Stimulated activated CD4-positive, alpha-beta T cell treated with anti-CD3 and anti-CD28 coated beads, Interleukin-12 subunit alpha, Interleukin-12 subunit beta, amount 100 ng/mL, for 24 hours (primary cell): ENCODE data around the gene STRA8.
"Not testable (repeated sequence)": the region's sequence is repeated elsewhere in the genome, so short reads cannot be mapped to it uniquely, and the experiment has no call there.

ENCODE experiments used
- DNase-seq, 2 experiments: peaks; one replicate each; pipeline ENCODE4 v3.0.0-alpha.2; 2020; ENCODE audit warnings: low read depth in 2 of 2

STRA8 gene

DNA sequence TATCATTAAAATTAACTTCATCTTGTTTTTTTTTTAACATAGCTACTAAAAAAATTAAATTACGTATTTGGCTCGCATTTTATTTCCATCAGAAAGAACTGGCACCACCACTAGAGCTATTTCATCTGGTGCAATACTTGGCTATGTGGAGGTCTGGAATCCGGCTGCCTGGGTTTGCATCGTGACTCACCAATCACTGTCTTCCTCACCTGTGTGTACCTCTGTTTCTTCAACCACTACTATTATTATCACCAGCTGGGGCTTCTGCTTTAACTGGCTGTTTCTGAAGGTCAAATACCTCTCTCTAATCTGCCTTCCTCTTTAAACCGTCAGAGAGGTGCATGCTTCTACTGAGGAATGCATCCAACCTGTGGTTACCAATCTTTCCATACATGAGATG is 28.8 kb upstream of the STRA8 start:
- DNase-seq = no peak

DNA sequence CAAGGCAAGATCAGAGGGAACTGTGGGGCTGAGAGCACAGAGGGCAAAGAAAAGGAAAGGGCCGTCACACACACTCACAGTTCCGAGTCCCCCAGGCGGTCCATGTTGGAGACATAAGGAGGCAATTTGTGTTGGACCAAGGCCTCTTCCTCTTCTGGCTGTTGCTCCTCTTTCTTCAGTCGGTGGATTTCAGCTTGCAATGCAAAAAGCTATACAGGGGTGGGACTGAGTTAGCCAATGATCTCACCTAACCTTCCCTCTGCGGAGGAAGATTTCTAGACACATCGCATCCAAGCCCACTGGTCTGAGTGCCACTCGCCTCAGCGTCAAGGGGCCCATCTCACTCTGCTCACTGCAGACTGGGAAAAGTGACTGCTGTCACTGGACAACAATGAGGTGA is 27.8 kb upstream of the STRA8 start:
- DNase-seq = no peak

DNA sequence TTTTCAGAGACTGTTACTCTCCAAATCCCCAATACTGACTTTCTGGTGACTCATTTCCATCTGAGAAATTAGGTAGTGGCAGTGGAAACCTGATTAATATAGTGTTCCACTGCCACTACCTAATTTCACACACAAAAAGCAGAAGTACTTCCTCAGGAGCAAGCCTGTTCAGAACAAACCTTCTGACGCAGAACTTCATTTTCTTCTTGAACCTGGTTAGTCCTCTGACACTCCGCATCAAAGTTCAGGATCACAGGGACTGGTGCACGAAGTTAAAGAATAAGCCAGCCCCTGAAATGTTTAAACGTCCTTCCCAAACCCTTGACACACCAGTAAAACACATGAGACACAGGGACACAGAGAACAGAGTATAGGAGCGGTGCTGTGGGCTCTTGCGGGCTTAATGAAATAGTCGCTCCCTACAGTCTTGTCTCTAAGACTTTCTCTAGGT is 26.7 kb upstream of the STRA8 start:
- no peak for DNase-seq

DNA sequence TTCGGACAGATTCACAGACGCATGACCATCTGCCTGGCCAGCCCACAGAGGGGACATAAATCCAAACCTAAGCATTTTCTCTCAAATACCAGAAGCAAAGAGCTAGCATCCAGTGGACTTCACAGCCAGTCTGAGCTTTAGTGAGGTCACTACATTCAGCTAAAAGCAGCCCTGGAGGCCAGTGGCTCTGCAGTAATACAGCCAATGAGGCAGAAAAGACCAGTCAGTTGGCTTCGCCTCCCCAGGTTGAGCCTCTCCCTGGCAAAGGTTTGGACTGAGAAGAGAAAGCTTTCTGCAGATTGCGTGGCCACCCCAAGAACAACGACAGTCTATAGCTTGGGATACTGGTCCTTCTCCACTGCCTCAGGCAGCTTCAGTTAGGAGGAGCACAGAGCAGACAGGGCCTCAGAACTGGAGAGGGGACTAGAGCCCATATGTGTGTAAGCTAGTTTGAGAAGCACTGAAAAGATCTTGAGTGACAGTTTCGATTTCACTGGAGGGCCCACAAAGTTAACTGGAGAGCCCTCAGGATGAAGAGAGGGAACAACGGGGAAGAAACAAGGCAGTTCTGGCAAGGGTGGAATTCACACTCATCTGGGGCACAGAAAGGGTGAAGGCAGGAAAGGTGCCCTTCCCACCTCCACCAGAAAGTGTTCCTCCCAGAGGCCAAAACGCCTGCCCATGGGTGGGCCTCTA is 26.1 kb upstream of the STRA8 start:
- DNase-seq = no peak

DNA sequence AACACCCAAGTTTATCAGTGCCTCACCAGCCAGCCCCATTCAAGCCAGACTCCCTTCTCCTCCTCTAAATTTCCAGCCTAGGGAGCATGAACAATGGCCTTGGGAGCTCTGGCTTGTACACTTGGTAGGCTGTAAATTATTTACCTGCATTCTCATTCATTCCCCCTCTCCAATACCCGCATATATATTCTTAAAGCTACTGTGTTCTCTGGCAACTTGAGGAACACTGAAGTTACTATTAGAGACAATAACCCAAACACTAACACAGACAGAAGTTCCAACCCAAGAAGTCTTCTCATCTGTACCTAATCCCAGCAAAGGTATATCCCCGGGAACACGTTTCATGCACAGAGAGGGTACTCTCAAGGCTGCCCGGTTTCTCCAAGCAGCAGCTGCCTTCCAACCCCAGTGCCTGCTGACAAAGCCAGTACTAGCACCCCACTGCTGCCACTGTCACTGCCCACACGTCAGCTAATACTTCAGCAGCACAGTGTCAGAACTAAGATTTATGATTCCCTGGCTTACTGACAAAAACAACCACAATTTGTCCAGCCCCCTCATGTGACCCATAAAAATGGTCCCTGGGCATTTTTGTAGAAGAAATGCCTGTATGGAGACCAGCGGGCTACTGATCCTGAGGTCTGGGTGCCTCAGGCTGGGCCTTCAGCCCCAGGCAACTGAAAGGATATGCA is 25.4 kb upstream of the STRA8 start:
- DNase-seq = no peak

DNA sequence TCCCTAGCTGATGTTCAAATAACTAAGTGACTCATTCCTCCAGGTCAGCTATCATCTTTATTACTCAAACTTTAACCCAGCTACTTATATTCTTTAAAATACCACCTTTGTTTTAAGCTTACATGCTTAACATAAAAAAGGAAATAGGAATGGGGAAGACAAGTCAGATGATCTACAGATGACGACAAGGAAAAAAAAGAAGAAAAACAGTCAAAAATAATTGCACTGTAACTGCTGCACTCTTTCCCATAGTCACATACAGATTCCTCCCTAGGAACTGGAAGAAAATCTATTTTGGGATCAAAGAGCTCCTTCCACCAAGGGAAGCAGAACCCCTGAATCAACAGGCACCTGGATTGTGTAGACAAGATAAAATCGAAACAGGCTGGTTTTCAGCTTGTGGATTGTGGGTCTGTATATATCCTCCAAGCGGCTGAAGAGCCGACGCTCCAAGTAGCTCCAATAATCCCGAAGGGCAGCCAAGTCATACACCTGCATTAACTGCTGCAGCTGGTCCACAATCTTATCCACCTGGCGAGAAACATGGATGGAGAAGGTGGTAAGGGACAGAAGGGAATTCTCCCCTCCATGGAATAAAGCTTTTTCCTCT is 24.3 kb upstream of the STRA8 start:
- no peak for DNase-seq

DNA sequence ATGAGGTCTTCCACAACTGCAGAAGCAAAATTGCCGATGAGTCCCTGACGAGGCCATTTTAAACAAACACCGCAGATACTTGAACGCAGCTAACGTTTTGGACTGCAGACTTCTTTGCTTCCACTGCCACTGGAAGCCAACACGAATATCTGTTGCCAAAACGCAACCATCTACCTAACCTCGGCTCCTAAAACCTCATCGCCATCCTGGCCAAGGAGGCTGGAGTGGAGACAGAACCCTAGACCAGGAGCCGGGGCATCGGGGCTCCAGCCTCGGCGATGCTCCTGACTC is 22.8 kb upstream of the STRA8 start:
- no peak for DNase-seq

DNA sequence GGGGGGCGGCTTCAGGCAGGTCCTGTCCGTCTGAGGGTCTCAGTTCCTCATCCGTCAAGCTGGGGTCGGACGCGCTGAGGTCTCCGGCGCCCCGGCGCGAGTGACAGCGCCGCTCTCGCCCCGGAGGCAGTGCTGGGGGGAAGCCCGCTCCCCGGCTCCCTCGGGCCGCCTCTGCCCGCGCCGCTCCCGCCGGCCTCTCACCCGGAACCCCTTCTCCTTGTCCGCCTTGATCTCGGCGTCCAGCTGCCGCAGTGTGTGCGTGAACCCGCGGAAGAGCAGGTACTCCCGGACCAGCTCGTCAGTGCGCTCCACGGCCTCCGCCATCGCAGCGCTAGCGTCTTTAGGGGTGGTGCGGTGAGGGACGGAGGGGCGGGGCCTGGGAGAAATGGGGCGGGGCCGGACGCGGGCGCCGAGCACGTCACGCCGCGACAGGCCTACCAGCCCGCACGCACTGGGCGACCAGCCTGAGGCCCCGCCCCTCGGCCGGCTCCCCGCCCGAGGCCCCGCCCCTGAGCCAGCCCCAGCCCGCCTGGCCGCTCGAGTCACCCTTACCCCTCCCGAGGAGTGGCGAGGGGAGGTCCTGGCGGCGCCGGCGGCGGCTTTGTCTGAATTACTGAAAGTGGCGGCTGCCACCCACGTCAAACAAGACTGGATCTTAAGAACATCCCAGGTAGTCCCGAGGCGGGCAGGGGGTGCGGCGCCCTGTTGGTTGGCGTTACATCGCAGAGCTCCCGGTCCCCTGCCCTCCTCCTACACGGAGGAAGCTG is 22.3 kb upstream of the STRA8 start, which contains the start of gene WDR91:
WDR91 (minus strand) TSS at position 348 of the 767 bp plus-strand sequence; CDS start at position 324, 24 bp downstream.
- DNase-seq = peak; percentile 93 to 96

DNA sequence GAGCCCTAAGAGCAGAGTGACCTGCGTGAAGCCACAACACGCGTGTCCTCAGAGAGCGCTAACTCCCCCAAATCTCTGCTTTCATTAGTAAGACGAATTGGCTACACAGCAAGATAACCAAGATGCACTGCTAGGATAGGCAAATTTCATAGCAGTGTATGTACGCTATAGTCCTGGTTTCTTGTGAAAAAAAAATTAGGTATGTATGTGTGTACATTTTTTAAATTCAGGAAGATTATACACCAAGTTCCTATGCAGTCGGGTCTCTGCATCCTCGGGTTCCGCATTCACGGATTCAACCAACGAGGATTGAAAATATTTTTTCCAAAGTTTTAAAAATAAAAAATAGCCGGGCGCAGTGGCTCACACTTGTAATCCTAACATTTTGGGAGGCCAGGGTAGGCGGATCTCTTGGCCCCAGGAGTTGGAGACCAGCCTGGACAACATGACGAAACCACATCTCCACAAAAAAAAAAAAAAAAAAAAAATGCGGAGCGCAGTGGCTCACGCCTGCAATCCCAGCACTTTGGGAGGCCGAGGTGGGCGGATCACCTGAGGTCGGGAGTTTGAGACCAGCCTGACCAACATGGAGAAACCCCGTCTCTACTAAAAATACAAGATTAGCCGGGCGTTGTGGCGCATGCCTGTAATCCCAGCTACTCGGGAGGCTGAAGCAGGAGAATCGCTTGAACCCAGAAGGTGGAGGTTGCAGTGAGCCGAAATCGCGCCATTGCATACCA is 21.5 kb upstream of the STRA8 start:
- DNase-seq = not testable (repeated sequence)

DNA sequence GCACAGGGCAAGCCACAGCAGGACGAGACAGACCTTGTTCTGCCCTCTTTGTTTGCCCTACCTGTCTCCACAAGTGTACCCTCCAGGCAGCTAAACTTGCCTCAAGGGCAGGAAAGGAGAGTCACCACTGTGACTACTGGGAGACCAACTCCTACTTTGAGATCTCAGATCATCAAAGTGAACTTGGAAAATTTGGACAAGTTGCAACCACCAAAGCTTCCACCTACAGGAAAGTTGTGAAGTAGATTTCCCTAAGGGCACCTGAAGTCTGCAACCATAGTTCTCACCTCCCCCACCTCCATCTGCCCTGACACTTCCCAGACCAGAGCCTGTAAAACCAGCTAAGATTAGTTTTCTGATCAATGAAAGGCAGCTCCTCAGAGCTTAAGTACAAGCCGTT is 19.8 kb upstream of the STRA8 start:
- DNase-seq = no peak

DNA sequence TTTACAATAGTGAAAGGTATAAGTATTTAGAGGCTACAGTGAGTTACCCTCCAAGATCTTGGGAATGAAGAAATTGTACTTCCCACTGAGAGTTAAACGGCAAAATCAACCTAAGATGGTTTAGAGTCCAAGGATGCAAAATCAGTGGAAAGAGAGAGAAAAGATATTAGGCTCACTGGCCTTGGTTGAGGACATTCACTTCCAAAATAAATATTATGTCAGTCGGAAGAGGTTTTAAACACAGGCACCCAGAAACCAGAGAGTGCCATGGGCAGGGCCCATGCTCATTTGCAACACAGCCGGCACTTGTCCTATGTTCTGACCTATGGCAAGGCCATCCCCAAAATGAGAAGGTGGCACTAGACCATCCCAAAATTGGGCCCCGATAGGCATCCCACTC is 18.5 kb upstream of the STRA8 start:
- no peak for DNase-seq

DNA sequence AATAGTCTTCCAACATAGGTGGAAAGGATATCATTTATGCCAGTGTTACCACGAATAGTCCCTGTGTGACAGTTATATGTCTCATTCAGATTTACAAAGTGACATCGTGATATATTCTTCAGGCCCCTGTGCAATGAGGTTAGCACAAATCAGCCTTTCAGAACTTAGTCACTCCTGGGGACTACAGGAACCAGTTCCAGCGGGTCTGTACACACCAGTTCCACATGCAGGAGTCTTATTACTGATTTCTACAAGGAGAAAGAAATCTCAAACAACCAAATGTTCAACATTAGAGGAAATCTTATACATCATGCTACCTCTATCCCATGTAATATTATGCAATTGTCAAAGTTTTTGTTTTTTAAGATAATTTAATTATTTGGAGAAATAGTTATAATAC is 17.9 kb upstream of the STRA8 start:
- no peak for DNase-seq

DNA sequence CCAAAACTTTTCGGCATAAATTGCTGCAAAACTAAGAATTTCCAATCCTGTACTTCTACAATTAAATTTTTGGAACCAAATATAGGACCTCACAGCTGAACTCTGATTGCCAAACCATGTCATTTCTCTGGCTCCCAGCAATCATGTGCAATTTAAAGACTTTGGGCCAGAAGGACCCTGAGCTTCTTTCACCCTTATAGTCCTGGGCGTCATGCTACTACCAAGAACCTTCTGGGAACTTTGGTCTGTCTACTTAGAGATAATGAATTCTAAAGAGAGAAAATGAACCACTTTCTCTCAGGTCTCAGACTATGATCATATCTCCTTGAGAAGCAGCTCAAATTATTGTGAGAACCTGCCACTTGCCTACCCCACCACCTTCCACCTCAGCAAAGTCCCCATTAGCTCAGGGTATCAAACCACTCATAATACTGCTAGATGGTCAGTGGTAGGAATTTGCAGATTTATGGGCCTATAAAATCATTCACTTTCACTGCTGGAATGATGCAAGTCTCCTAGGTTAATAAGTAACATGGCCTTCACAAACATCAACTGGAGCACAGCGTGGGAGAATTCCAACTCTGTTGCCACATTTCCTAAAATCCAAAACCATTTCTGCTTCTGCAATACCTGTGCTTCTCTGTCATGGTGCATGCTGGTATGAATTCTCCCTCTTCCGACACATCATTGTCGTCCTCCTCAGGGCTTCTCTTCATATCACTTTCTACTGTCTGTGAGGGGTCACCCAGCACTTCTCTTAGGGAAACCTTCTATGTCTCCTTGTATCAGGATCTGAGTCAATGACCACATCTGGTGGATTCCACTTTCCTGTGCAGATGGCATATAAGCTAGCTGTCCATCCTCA is 15.8 kb upstream of the STRA8 start:
- DNase-seq = no peak

DNA sequence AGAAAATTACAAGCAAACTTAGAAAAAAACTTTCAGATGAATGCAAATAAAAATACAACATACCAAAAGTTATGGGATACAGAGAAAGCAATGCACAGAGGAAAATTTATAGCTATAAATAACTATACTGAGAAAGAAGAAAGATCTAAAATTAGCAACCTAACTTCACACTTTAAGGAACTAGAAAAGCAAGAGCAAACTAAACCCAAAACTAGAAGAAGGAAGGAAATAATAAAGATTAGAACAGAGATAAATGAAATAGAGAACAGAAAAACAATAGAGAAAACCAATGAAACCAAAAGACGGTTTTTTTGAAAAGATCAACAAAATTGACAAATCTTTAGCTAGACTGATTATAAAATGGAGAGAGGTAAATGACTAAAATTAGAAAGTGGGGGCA is 9.6 kb upstream of the STRA8 start:
- no peak for DNase-seq

DNA sequence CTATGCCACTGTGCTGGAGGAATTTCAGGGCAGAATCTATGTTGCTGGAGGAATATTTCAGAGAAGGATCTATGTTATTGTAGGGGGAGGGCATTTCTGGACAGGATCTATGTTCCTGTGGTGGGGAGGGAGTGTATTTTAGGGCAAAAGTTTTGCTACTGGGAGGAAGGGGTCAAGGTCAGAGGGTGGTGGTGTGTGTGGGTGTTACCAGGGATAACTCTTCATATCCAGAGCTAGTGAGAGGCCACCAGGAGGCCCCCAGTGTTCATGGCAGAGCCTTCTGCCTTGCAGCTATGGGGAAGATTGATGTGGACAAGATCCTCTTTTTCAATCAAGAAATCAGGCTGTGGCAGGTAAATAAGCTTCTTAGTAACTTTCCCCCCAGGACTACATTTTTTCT is 2.0 kb upstream of the STRA8 start:
- no peak for DNase-seq

DNA sequence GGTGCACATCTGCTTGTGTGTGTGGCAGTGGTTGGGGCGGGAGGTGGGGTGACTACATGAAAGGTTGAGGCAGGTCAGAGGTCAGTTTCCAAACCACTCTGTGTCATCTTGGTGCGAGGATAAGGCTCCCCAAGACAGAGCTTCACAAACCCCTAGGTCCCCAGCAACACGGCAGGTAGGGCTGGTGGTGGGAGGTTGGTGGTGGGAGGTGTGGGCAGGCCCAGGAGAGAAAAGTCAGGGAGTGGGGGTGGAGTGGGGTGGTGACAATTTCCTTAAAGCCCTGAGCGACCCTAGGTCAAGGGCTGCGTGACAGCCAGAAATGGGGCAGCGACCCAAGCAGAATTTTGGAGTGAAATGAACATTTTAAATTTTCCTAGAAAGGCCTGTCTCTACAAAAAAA is 1.6 kb upstream of the STRA8 start:
- DNase-seq = no peak

DNA sequence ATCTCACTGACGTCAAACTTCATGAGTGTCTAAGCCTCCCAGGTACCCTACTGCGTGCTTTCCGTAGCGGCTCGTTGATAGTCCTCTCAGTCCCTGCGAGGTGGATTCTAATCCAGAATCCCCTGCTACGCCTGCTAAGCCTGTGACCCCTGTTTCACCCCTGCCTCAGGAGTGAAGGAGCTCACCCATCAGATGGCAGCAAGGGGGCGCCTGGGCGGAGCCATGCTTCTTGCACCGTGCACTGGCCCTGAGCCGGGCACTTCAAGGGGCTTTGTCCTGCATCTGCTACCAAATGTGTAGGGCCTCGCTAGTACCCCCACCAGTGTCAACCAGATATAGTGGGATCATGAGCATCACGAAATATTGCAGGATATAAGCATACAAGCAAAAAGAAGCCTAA is 918 bp upstream of the STRA8 start:
- no peak for DNase-seq

DNA sequence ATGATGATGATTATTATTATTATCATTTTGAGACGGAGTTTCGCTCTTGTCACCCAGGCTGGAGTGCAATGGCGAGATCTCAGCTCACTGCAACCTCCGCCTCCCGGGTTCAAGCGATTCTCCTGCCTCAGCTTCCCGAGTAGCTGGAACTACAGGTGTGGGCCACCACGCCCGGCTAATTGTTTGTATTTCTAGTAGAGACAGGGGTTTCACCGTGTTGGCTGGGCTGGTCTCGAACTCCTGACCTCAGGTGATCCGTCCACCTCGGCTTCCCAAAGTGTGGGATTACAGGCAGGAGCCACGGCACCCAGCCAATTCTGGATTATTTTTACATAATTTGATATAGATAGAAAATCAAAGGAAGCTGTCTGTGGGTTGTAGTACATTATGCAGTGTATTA is 457 bp downstream of the STRA8 start:
- not testable (repeated sequence) for DNase-seq

DNA sequence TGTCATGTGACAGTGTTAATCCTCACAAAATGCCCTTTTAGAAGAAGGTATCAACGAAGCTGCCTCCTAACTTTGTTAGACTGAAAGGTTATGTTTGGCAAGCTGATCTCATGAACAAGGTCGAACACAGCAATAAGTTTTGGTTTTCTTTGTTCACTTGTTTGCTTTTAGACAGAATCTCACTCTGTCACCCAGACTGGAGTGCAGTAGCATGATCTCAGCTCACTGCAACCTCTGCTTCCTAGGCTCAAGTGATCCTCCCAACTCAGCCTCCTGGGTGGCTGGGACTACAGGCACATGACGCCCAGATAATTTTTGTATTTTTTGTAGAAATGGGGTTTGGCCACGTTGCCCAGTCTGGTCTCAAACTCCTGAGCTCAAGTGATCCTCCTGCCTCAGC is 1.1 kb downstream of the STRA8 start:
- no peak for DNase-seq

DNA sequence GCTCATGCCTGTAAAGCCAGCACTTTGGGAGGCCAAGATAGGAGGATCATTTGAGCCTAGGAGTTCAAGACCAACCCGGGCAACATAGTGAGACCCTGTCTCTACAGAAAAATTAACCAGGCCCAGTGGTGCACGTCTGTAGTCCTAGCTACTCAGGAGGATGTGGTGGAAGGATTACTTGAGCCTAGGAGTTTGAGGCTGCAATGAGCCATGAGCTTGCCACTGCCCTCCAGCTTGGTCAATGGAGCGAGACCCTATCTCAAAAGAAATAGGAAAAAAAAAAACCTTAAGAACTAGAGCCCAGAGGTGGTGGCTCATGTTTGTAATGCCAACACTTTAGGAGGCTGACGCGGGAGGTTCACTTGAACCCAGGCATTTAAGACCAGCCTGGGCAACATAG is 2.2 kb downstream of the STRA8 start:
- no peak for DNase-seq

DNA sequence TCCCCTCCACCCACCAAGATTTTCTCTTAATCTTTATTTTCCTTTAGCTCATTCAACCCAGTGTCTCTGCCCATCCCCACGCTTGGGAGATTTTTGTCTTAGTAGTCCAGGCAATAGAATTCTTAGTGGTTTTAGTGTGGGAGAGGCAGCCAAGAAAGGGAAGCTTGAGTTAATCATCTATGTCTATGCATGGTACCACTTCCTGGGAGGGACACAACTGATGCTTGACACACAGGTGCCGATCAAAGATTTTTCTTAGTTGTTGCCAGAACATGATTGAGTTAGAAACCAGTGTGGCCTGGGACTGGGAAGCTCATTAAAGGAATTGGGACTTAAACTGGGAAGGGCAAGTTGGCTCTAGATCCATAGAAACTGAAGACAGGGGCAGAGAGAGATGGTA is 3.1 kb downstream of the STRA8 start:
- DNase-seq = no peak
